K562 (cell line): ENCODE results near the gene ITPR1. TPM values are rescaled to one million over a fixed set of nuclear protein-coding genes. Genes with fewer than 3 reads are reported as not detected.

Experiments used
- ATAC-seq: fragments of 200-7000 bp; cut with Tn5 transposase; 3 replicates; pipeline ENCODE4 v1.9.1; 2020; ENCODE audit warnings: moderate library complexity
- BruUV-seq: library from RNA; stranded (reverse); fragments of 400-500 nt; replicated peaks from 2 replicates; lab custom pipeline; 2021; lab: Mats Ljungman, UMichigan
- CTCF ChIA-PET: fragments of 300-600 bp; formaldehyde crosslinking; extraction: SDS; loops from one replicate; lab custom pipeline; 2021; ENCODE audit warnings: low intra/inter-chr PET ratio; lab: Yijun Ruan, JAX
- POLR2A ChIA-PET: fragments of 300-600, 350-650 bp; sonication (Branson Sonifier 250); formaldehyde crosslinking; extraction: SDS; loops from one replicate; lab custom pipeline; 2021; ENCODE audit warnings: antibody characterized with exemption, inconsistent platforms; lab: Yijun Ruan, JAX
- DNase-seq, 4 experiments: peaks; one replicate each; pipeline versions ENCODE4 v3.0.0 to v3.0.0-alpha.2; 2011 to 2018; ENCODE audit warnings: low spot score in 3 of 4, mixed read lengths in 3 of 4; ENCODE audit errors: extremely low read depth in 1 of 4
- FAIRE-seq: peaks from 2 replicates; lab custom pipeline; 2011; peaks lifted over from hg19 to GRCh38; lab: Jason Lieb, UNC
- H2AFZ ChIP-seq: 2 replicates; pipeline ENCODE4 v1.6.0; 2011; ENCODE audit warnings: low read depth, low read length, control low read depth, inconsistent platforms
- H3K27ac ChIP-seq: fragments of 200-600 bp; 3 replicates; pipeline ENCODE4 v1.8.0; 2011; ENCODE audit warnings: low read depth, mild to moderate bottlenecking, control low read depth, inconsistent platforms, low read length, moderate library complexity, mixed read lengths; ENCODE audit errors: extremely low read depth
- H3K27me3 ChIP-seq, 2 experiments: fragments of 300-600 bp in 1 of 2; 2 replicates in 1 of 2; 3 replicates in 1 of 2; pipeline versions ENCODE4 v1.6.0 to v1.8.0; 2011; ENCODE audit warnings: inconsistent platforms in 2 of 2, low read length in 2 of 2, mild to moderate bottlenecking in 1 of 2, mixed read lengths in 1 of 2, moderate library complexity in 1 of 2; ENCODE audit not compliant: control insufficient read depth in 2 of 2, insufficient read depth in 2 of 2
- H3K36me3 ChIP-seq: fragments of 300-600 bp; 3 replicates; pipeline ENCODE4 v1.8.0; 2011; ENCODE audit warnings: mild to moderate bottlenecking, low read length, inconsistent platforms; ENCODE audit not compliant: control insufficient read depth, insufficient read depth
- H3K4me1 ChIP-seq, 2 experiments: fragments of 200-600 bp in 1 of 2; replicated peaks in 1 of 2; 2 replicates in 1 of 2; 3 replicates in 1 of 2; pipeline versions ENCODE4 v1.5.1 to v1.8.0; 2011; ENCODE audit warnings: inconsistent platforms in 2 of 2, low read length in 2 of 2, mild to moderate bottlenecking in 1 of 2, mixed read lengths in 1 of 2, moderate library complexity in 1 of 2; ENCODE audit not compliant: control insufficient read depth in 2 of 2, insufficient read depth in 2 of 2
- H3K4me2 ChIP-seq: 2 replicates; pipeline ENCODE4 v1.6.1; 2011; ENCODE audit warnings: low read length, control low read depth, inconsistent platforms, mixed read lengths; ENCODE audit not compliant: insufficient read depth
- H3K4me3 ChIP-seq: fragments of 200-600 bp; sonication (generic), shearing (Covaris generic); 2 replicates; pipeline ENCODE4 v1.5.1; 2016; ENCODE audit warnings: control low read depth, inconsistent platforms
- H3K79me2 ChIP-seq: fragments of 200-600 bp; 3 replicates; pipeline ENCODE4 v1.8.0; 2011; ENCODE audit warnings: low read length, inconsistent platforms; ENCODE audit not compliant: control insufficient read depth, insufficient read depth
- H3K9ac ChIP-seq, 2 experiments: 2 replicates each; pipeline versions ENCODE4 v1.6.0 to v1.6.1; 2011; ENCODE audit warnings: low read depth in 2 of 2, low read length in 2 of 2, control low read depth in 1 of 2, inconsistent platforms in 1 of 2, mild to moderate bottlenecking in 1 of 2, mixed read lengths in 1 of 2; ENCODE audit not compliant: insufficient read depth in 1 of 2
- H3K9me1 ChIP-seq: one replicate; pipeline ENCODE4 v1.6.0; 2011; ENCODE audit warnings: inconsistent platforms, mild to moderate bottlenecking, low read length, moderate library complexity; ENCODE audit not compliant: control insufficient read depth, insufficient read depth
- H3K9me3 ChIP-seq: replicated peaks from 2 replicates; pipeline ENCODE4 v1.5.1; 2011; ENCODE audit warnings: low read depth, low read length, inconsistent platforms; ENCODE audit not compliant: control insufficient read depth, insufficient read depth
- H4K20me1 ChIP-seq: replicated peaks from 2 replicates; pipeline ENCODE4 v1.6.1; 2011; ENCODE audit warnings: low read length, inconsistent platforms, mixed read lengths; ENCODE audit not compliant: control insufficient read depth, insufficient read depth
- ADNP ChIP-seq: fragments of 200-800 bp; sonication (Bioruptor generic); IDR thresholded peaks from 2 replicates; pipeline ENCODE4 v1.6.1; 2016; ENCODE audit warnings: missing genetic modification characterization, missing compliant biosample characterization
- CTCF ChIP-seq, 3 experiments: IDR thresholded peaks in 2 of 3; conservative IDR thresholded peaks in 1 of 3; 2 replicates each; pipeline ENCODE4 v1.5.1; 2011 to 2012; ENCODE audit warnings: low read length in 3 of 3, mild to moderate bottlenecking in 3 of 3, control low read depth in 2 of 3, improper control_type of control experiment in 1 of 3, inconsistent platforms in 1 of 3, low read depth in 1 of 3, mixed read lengths in 1 of 3, moderate library complexity in 1 of 3; ENCODE audit not compliant: insufficient read depth in 2 of 3
- DEAF1 ChIP-seq: fragments of 450-650 bp; formaldehyde crosslinking; IDR thresholded peaks from 2 replicates; pipeline ENCODE4 v1.4.0; 2020; ENCODE audit warnings: mild to moderate bottlenecking, moderate library complexity
- FOS ChIP-seq: IDR thresholded peaks from 3 replicates; pipeline ENCODE4 v1.6.1; 2011; ENCODE audit not compliant: insufficient read length; ENCODE audit errors: extremely low read depth
- MTA1 ChIP-seq: fragments of 450-650 bp; IDR thresholded peaks from 2 replicates; pipeline ENCODE4 v1.6.1; 2017; ENCODE audit warnings: borderline replicate concordance
- POLR3A ChIP-seq: IDR thresholded peaks from 2 replicates; pipeline ENCODE4 v1.6.1; 2011; ENCODE audit warnings: borderline replicate concordance, mild to moderate bottlenecking, moderate library complexity; ENCODE audit not compliant: insufficient read length, insufficient read depth; ENCODE audit errors: extremely low read depth
- RCOR1 ChIP-seq, 2 experiments: IDR thresholded peaks; 2 replicates each; pipeline ENCODE4 v1.6.1; 2012; ENCODE audit warnings: low read depth in 2 of 2, low read length in 2 of 2, borderline replicate concordance in 1 of 2, improper control_type of control experiment in 1 of 2
- SMARCA5 ChIP-seq: fragments of 450-650 bp; IDR thresholded peaks from 2 replicates; pipeline ENCODE4 v1.6.1; 2016
- TSC22D4 ChIP-seq: fragments of 450-650 bp; IDR thresholded peaks from 2 replicates; pipeline ENCODE4 v1.6.1; 2016; ENCODE audit warnings: missing genetic modification characterization, missing biosample characterization, control low read depth
- WGBS: fragments of 100-300 bp; shearing (Covaris generic); methylation state at CpG from one replicate; pipeline ENCODE4 v1.1.6; 2016; ENCODE audit warnings: low coverage, mixed read lengths; ENCODE audit not compliant: insufficient coverage; ENCODE audit errors: missing lambda C conversion rate; 5-methylcytosine and 5-hydroxymethylcytosine counted together
- in situ Hi-C: fragments of 300-500 bp; cut with MboI; formaldehyde crosslinking; loops from 4 replicates; pipeline ENCODE4 v1.15.0; 2018; ENCODE audit warnings: inconsistent platforms, mixed read lengths
- intact Hi-C: fragments of 100-400 bp; cut with micrococcal nuclease; formaldehyde crosslinking; loops from 2 replicates; pipeline ENCODE4 v1.14.2; 2022
- polyA plus RNA-seq, 8 experiments: library from polyadenylated mRNA; depleted of rRNA in 4 of 8; stranded (reverse) in 5 of 8; unstranded in 3 of 8; fragments of >200 nt; fragmentation: Nextera tagmentation in 2 of 8; fragmentation: Illumina TruSeq in 1 of 8; extraction: Ambion mirVana in 2 of 8; extraction: Trizol in 1 of 8; gene quantifications; 2 replicates each; pipeline versions ENCODE4 v1.2.1 to v1.2.3, GENCODE V29; 2011 to 2014; ENCODE audit warnings: inconsistent platforms in 1 of 8, missing spikeins in 1 of 8
- total RNA-seq, 7 experiments: library from RNA; depleted of rRNA in 6 of 7; stranded (reverse); fragments of >200 nt in 6 of 7; fragmentation: Illumina TruSeq in 2 of 7; extraction: Trizol in 2 of 7; gene quantifications; 2 replicates each; pipeline versions ENCODE4 v1.2.1 to v1.2.3, GENCODE V29; 2011 to 2021; ENCODE audit warnings: low replicate concordance in 1 of 7
- TF ChIP-seq, protein P1 (sequence below), 2 experiments: fragments of 450-650 bp; IDR thresholded peaks; 2 replicates each; pipeline ENCODE4 v1.6.1; 2016; ENCODE audit warnings: mild to moderate bottlenecking in 2 of 2, borderline replicate concordance in 1 of 2, low read depth in 1 of 2, moderate library complexity in 1 of 2

ITPR1 gene
- total and polyA plus RNA-seq, 9 of the 15 experiments (the other 6 are each of a cell fraction or from before 2014, with no cell fraction given) = 22.4 to 40.0 (median 27.4) TPM

DNA sequence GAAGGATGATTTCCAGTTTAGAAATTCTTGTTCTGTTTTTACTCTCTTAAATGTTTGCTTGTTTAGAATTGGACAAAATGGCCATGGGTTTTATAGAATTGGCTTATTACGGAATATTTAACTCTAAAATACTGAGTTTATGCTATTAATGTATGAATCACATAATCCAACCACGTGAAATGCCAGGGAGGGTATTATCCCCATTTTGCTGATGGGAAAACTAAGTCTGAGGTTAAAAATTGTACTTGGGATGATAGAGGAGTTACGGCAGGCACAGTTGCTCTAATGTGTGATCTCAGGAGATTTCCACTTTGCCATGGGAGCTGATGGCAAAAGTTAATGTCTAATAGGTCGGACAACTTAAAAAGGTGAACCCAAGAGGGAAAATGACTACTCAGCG, 194.4 kb downstream of the ITPR1 start:
- in situ Hi-C loops (no loop called here), intact Hi-C loops (no loop called here)
- peaks cover 12% of the 10 kb centered on the region; the same call in 1 of the 3 replicates for H3K36me3 ChIP-seq
- no peak overlapping the region for H3K9ac ChIP-seq
- peaks cover 3% of the 10 kb centered on the region; the same call in 1 of the 2 replicates for H3K9me3 ChIP-seq
- DNase-seq (no peak), FAIRE-seq (no peak), ATAC-seq (no peak)
- no TSS peak for BruUV-seq
- H2AFZ ChIP-seq = no peak overlapping the region
- ChIA-PET CTCF (no interaction called here), POLR2A (interaction anchor here (0.6 to 1.8 kb wide), 4 partner anchors 8 to 33 kb away, joined by 3 to 4 read pairs (median 4); no protein-coding TSS in a partner anchor)
- no peak overlapping the region for H3K4me2 ChIP-seq
- H3K4me3 ChIP-seq = no peak overlapping the region
- H3K4me1 ChIP-seq = 0 out of 5 replicates have a peak, but pooled peaks cover 0 to 4% of the 10 kb centered on the region in 2 experiments
- H3K9me1 ChIP-seq = no peaks in the 10 kb centered on the region
- 73% methylated on average over 5 of the region's 5 CpGs for WGBS
- no peaks in the 10 kb centered on the region for H3K79me2 ChIP-seq
- H4K20me1 ChIP-seq = no peaks in the 10 kb centered on the region
- no peak overlapping the region for H3K27ac ChIP-seq
- H3K27me3 ChIP-seq = no peaks in the 10 kb centered on the region; a peak in 1 of 5 replicates
- TF ChIP-seq, protein P1, sequence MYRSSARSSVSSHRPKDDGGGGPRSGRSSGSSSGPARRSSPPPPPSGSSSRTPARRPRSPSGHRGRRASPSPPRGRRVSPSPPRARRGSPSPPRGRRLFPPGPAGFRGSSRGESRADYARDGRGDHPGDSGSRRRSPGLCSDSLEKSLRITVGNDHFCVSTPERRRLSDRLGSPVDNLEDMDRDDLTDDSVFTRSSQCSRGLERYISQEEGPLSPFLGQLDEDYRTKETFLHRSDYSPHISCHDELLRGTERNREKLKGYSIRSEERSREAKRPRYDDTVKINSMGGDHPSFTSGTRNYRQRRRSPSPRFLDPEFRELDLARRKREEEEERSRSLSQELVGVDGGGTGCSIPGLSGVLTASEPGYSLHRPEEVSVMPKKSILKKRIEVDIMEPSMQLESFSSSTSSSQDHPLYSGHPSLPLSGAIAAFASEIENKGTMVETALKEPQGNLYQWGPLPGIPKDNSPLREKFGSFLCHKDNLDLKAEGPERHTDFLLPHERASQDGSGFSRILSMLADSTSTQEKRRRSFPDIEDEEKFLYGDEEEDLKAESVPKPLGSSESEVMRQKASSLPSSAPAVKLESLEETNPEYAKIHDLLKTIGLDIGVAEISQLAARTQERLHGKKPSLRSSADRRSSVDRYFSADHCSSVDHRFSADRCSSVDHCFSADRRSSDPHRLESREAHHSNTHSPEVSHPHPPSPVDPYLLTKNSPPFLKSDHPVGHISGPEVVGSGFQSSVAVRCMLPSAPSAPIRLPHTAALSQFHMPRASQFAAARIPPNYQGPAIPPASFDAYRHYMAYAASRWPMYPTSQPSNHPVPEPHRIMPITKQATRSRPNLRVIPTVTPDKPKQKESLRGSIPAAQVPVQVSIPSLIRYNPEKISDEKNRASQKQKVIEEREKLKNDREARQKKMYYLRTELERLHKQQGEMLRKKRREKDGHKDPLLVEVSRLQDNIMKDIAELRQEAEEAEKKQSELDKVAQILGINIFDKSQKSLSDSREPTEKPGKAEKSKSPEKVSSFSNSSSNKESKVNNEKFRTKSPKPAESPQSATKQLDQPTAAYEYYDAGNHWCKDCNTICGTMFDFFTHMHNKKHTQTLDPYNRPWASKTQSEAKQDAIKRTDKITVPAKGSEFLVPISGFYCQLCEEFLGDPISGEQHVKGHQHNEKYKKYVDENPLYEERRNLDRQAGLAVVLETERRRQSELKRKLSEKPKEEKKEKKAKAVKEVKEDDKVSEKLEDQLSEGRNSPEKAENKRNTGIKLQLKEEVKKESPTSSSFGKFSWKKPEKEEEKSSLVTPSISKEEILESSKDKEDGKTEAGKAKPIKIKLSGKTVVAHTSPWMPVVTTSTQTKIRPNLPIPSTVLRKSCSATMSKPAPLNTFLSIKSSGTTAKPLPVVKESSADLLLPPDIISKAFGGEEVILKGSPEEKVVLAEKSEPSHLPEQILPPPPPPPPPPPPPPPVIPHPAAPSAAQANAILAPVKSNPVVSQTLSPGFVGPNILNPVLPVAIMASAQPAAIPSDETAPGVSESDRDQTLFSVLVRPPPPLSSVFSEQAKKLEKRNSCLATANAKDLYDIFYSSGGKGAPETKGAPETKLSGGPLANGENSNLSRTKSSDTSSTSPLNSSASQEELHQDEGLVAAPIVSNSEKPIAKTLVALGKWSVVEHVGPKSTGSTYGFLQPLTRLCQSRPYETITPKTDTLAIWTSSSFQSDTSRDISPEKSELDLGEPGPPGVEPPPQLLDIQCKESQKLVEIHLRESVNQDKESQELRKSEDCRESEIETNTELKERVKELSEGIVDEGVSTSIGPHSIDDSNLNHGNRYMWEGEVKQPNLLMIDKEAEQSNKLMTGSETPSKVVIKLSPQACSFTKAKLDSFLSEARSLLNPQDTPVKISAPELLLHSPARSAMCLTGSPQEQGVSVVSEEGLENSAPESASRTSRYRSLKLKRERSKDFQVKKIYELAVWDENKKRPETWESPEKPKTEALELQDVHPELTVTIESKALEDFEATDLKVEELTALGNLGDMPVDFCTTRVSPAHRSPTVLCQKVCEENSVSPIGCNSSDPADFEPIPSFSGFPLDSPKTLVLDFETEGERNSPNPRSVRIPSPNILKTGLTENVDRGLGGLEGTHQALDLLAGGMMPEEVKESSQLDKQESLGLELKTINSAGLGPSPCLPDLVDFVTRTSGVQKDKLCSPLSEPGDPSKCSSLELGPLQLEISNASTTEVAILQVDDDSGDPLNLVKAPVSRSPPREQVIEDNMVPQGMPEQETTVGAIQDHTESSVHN (IDR thresholded peaks at IDR 0.05; ENCODE audit: borderline replicate concordance in 1 of 2, low read depth in 1 of 2) = no peak
- TF ChIP-seq TSC22D4 (tag) (no peak), RCOR1 (IDR thresholded peaks at IDR 0.05; ENCODE audit: borderline replicate concordance in 1 of 2, low read depth in 2 of 2, low read length in 2 of 2) (peak in 1 of 2 experiments; percentile 3; a peak in 1 of 4 replicates), DEAF1 (CRISPR knock-in tag) (no peak), CTCF (IDR thresholded peaks at IDR 0.05 in 2 of 3, conservative IDR thresholded peaks at IDR 0.05 in 1 of 3; ENCODE audit: insufficient read depth in 2 of 3, low read depth in 1 of 3, low read length in 3 of 3) (no peak), SMARCA5 (0 out of 2 replicates have a peak, but pooled peaks have one; percentile 34), POLR3A (no peak), MTA1 (no peak), ADNP (tag) (peak; percentile 94), FOS (no peak)
